DMS114 treated with DMSO at 0.1 percent for 48 hours (cell line): Measurements from ENCODE around the gene HIVEP1.
"Not testable (repeated sequence)": the region's sequence is repeated elsewhere in the genome, so short reads cannot be mapped to it uniquely, and the experiment has no call there.

Experiments
- DNase-seq: peaks from one replicate; lab custom pipeline; 2025; ENCODE audit not compliant: unreplicated experiment; lab: John Stamatoyannopoulos, UW

Gene HIVEP1

DNA sequence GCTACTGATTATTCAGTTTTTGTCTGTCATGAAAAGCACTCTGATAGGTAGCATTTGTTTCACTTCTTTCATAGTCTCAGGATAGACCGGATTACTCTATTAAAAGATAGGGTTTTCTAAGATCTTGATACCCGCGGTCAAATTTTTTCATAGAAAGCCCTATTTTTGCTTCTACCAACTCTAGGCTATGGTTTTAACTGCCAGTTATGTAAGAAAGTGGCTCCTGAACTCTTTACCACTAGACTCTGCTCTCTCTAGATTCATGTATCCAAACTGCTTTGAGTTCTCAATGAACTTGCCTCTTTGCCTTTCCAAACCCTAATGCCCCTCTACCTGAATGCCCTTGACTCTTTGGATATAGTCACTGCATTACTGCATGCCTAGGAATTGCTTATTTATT lies 70.3 kb downstream of the HIVEP1 start:
- no peak for DNase-seq

- no peak for DNase-seq
Observed at GRCh38 chr6:12083302-12083701, 71.2 kb downstream of the HIVEP1 start.

DNA sequence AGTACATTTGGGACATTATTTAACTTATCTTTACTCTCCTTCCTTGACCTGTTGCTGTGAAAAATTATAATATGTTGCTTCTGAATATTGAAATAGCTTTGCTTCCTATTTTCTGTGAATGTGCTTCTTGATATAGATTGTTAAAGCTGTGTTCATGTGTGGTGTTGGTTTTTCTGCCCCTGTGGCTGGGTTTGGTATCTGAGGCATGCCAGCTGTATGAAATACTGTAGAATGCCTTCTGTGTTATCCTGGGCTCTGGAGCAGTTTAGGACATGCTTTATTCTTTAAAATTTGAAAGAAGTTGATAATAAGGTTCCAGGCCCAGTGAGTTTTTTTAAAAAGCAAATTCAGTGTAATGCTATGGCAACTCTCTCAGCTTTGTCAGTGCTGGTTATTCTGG lies 71.7 kb downstream of the HIVEP1 start:
- no peak for DNase-seq

- DNase-seq = no peak
Observed at GRCh38 chr6:12084681-12085080, 72.6 kb downstream of the HIVEP1 start.

GRCh38 chr6:12088531-12088930 lies 76.4 kb downstream of the HIVEP1 start:
- DNase-seq = no peak

GRCh38 chr6:12090714-12091113 lies 78.6 kb downstream of the HIVEP1 start:
- no peak for DNase-seq

DNA sequence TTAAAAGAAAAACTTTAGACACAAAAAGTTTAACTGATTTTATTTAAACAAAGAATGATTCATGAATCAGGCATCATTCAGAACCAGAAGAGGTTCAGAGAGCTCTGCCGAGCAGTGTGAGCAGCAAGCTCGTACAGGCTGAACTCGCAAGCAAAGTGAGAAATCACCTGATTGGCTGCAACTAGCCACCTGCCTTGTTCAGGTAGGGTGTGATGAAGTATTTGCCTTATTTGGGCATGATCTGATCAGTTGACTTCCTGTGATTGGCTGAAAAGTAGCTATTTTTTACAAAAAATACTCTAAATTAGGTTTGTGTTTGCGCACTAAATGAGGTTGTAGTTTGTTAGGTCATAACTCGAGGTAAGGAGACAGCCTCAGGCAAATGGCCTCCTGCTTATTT lies 80.7 kb downstream of the HIVEP1 start:
- DNase-seq = no peak

DNA sequence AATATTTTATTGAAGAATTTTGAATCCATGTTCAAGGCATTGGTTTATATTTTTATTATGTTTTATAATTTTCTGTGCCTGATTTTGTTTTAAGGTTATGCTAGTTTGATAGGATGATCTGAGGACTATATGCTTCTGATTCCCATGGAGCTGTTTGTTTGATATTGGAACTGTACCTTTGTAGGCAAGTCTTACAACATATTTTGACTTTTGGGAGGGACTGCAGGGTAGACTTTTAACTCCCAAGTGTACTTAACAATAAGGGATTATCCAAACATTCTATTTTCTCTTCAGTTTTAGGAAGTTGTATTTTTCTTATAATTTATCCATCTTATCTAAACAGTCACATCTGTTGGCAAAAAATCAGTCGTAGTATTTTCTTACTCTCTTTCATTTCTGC lies 82.6 kb downstream of the HIVEP1 start:
- no peak for DNase-seq

DNA sequence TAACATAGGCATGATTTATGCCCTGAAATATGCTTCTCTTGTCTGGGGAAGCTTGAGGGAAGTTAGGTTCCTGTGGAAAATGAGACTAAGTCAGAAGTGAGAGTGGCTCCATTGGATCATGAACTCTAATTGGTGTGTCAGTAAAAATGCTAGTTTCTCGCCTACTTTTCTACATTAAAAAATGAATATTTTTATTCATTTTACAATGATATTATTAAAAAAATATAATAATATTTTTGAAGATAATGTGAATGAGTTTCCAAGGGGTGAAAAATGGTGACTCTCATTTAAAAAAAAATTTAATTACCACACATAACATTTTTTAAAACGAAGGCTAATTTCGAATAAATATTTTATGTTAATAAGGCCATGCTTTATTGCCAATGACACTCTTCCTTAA lies 84.2 kb downstream of the HIVEP1 start:
- no peak for DNase-seq

DNA sequence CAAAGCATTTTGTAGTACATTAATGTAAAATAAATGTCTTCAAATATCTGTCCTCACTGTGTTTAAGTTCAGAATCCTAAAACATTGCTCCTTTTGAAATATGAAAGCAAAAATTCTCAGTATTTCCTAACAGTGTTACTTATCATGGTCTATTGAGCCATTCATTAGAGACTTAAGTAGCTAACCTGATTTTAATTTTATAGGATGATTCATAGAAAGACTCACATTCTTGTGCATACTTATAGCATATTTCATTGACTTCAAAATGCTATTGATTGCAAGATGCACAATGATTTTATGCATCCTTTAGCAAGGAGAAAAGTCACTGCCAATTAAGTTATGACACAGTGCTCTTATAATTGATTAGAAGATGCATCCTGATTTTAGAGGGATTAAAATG lies 85.7 kb downstream of the HIVEP1 start:
- DNase-seq = no peak

GRCh38 chr6:12099623-12100338 lies 87.7 kb downstream of the HIVEP1 start:
- no peak for DNase-seq

DNA sequence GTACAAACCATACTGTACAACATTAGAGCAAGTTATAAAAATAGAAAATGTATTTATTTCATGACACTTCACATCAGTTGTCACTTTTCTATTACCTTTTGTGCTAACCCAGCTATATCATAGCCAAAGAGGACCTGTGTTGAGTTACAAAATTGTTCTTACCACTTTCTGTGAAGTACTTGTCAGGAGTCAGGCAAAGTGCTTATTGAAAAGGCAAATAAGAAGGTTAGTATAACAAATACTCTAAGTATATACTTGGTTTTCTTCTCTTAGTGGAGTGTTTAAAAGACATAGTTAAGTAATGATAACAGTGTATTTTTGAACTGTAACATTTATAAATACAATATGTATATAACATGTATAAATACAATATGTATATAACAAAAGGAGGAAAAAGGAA lies 88.9 kb downstream of the HIVEP1 start:
- no peak for DNase-seq

- no peak for DNase-seq
Observed at GRCh38 chr6:12101653-12102312, 89.7 kb downstream of the HIVEP1 start.

DNA sequence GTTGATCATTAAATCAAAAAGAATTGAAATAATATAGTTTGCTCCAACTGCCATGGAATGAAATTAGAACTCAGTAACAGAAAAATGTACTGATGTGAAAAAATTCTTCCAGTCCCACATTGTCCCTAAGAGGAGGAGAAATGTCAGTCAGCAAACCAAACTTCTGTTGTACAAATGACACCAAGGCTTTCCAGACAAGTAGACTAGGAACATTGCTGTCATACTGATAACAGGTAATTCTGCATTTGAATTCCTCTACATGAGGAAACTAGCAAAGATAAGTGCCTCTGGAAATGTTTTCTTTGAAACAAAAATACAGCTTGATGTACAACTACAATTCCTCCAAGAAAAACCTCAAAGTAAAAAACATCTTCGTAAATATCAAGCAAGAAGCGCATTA lies 90.2 kb downstream of the HIVEP1 start:
- DNase-seq = no peak

DNA sequence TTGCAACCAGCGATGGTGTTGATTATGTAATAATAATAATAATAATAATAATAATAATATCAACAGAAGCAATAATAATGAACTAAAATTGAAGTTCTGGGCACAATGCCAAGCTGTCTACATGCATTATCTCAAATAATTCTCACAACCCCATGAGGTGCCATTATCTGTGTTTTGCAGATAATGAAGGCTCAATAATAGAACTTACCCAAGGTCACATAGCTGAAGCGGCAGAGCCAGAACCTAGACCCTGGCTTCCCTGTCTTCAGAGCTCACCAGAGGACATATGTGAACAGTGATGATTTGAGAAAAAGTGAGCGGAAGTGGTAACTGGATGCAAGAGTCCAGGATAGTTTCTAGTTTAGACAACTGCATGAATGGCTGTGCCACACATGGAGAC lies 91.0 kb downstream of the HIVEP1 start:
- DNase-seq = no peak

DNA sequence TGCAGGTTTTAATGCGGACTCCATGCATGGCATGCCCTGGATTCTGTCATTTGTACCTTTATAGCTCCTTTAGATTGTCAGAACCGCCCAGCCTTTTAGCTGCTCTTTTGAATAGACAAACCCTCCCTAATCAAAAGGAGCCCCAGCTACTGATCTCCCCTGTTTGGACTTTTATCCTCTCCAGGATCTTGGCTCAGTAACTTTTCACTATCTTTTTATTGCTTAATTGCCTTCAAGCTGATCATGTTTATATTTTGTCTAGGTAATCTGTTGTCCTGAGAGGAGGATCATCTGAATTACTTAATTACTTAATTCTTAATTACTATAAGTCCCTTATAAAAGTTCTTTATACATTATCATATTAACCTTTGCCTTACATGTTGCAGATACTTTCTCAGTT lies 93.2 kb downstream of the HIVEP1 start:
- no peak for DNase-seq

DNA sequence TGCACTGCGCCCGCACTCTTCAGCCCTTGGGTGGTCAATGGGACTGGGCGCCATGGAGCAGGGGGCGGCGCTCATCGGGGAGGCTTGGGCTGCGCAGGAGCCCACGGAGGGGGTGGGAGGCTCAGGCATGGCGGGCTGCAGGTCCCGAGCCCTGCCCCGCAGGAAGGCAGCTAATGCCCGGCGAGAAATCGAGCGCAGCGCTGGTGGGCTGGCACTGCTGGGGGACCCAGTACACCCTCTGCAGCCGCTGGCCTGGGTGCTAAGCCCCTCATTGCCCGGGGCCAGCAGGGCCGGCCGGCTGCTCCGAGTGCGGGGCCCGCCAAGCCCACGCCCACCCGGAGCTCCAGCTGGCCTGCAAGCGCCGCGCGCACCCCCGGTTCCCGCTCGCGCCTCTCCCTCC lies 96.3 kb downstream of the HIVEP1 start:
- not testable (repeated sequence) for DNase-seq

GRCh38 chr6:12110523-12111362 lies 98.6 kb downstream of the HIVEP1 start:
- DNase-seq = no peak

- DNase-seq = no peak
Observed at GRCh38 chr6:12111363-12111670, 99.2 kb downstream of the HIVEP1 start.

GRCh38 chr6:12112540-12113189 lies 100.6 kb downstream of the HIVEP1 start:
- no peak for DNase-seq

GRCh38 chr6:12113190-12113577 lies 101.1 kb downstream of the HIVEP1 start:
- DNase-seq = no peak

- DNase-seq = no peak
Observed at GRCh38 chr6:12114055-12114503, 102.0 kb downstream of the HIVEP1 start.
